ENCODE results near the gene CDH8.

CDH8 gene

GRCh38 chr16:61901689-61902088, 134.5 kb downstream of the CDH8 start:
- Histone ChIP-seq H3K9me3 (no peaks in the 10 kb centered on the region), H3K36me3 (no peaks in the 10 kb centered on the region), H3K4me3 (ENCODE audit: low read depth, low read length) (no peak overlapping the region), H3K4me1 (no peaks in the 10 kb centered on the region), H3K27me3 (no peaks in the 10 kb centered on the region)
- TF ChIP-seq, protein P1, sequence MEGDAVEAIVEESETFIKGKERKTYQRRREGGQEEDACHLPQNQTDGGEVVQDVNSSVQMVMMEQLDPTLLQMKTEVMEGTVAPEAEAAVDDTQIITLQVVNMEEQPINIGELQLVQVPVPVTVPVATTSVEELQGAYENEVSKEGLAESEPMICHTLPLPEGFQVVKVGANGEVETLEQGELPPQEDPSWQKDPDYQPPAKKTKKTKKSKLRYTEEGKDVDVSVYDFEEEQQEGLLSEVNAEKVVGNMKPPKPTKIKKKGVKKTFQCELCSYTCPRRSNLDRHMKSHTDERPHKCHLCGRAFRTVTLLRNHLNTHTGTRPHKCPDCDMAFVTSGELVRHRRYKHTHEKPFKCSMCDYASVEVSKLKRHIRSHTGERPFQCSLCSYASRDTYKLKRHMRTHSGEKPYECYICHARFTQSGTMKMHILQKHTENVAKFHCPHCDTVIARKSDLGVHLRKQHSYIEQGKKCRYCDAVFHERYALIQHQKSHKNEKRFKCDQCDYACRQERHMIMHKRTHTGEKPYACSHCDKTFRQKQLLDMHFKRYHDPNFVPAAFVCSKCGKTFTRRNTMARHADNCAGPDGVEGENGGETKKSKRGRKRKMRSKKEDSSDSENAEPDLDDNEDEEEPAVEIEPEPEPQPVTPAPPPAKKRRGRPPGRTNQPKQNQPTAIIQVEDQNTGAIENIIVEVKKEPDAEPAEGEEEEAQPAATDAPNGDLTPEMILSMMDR (IDR thresholded peaks at IDR 0.05; ENCODE audit: low read depth, low read length): no peak
- DNase-seq: no peak

DNA sequence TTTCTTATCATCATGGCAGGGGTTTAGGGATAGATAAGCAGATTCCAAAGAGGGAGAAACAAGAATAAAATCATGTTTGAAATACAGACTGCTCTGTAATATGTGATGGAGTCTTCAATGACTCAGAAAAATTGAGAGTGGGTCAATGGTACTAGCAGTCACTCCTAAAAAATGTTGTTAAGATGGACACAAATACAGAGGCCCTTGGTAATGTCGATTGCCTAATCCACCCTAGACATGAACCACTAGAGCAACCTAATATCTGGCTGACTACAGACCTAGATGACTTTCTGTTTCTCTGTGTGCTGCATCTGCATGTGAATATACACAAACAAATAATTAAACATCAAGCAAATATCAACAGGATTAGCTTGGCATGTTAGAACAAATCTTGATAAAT, 135.8 kb downstream of the CDH8 start:
- TF ChIP-seq, protein P1 (IDR thresholded peaks at IDR 0.05; ENCODE audit: low read depth, low read length): no peak
- no peak for DNase-seq
- Histone ChIP-seq H3K4me3 (ENCODE audit: low read depth, low read length) (no peak overlapping the region), H3K4me1 (no peaks in the 10 kb centered on the region), H3K36me3 (no peaks in the 10 kb centered on the region), H3K27me3 (no peaks in the 10 kb centered on the region), H3K9me3 (no peaks in the 10 kb centered on the region)

- Histone ChIP-seq H3K36me3 (no peaks in the 10 kb centered on the region), H3K4me3 (ENCODE audit: low read depth, low read length) (no peak overlapping the region), H3K9me3 (no peaks in the 10 kb centered on the region), H3K27me3 (no peaks in the 10 kb centered on the region), H3K4me1 (no peaks in the 10 kb centered on the region)
- TF ChIP-seq, protein P1 (IDR thresholded peaks at IDR 0.05; ENCODE audit: low read depth, low read length): no peak
- no peak for DNase-seq
These were observed 138.6 kb downstream of the CDH8 start for GRCh38 chr16:61897657-61898056.

DNA sequence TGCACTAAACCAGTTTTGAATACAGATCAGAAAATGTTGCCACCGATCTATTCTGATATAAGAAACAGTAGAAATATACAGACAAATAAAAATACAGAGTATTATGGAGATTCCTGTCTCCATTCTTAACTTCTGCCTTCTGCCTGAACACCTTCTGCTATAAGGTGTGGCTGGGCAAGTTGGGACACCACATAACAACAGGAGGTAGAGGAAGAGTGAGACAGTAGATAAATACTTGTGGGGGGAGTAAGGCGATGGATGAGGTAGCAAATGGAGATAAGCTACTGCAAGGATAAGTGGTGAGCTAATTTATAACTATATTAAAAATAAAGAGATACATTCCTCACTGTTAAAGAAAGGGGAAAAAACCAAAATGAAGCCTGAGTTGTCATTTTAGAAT, 143.7 kb downstream of the CDH8 start:
- TF ChIP-seq, protein P1 (IDR thresholded peaks at IDR 0.05; ENCODE audit: low read depth, low read length): no peak
- Histone ChIP-seq H3K27me3 (no peaks in the 10 kb centered on the region), H3K9me3 (no peaks in the 10 kb centered on the region), H3K4me3 (ENCODE audit: low read depth, low read length) (no peak overlapping the region), H3K4me1 (no peaks in the 10 kb centered on the region), H3K36me3 (no peaks in the 10 kb centered on the region)
- no peak for DNase-seq

GRCh38 chr16:61891460-61891859, 144.8 kb downstream of the CDH8 start:
- TF ChIP-seq, protein P1 (IDR thresholded peaks at IDR 0.05; ENCODE audit: low read depth, low read length): no peak
- Histone ChIP-seq H3K27me3 (no peaks in the 10 kb centered on the region), H3K4me3 (ENCODE audit: low read depth, low read length) (no peak overlapping the region), H3K4me1 (no peaks in the 10 kb centered on the region), H3K9me3 (no peaks in the 10 kb centered on the region), H3K36me3 (no peaks in the 10 kb centered on the region)
- no peak for DNase-seq

GRCh38 chr16:61890386-61890785, 145.9 kb downstream of the CDH8 start:
- no peaks in the 10 kb centered on the region for H3K36me3 ChIP-seq
- no peak for DNase-seq
- no peaks in the 10 kb centered on the region for H3K27me3 ChIP-seq
- no peak overlapping the region for H3K4me3 ChIP-seq (ENCODE audit: low read depth, low read length)
- no peaks in the 10 kb centered on the region for H3K9me3 ChIP-seq
- H3K4me1 ChIP-seq: no peaks in the 10 kb centered on the region
- TF ChIP-seq, protein P1 (IDR thresholded peaks at IDR 0.05; ENCODE audit: low read depth, low read length): no peak

Data from BE2C (cell line).